PC-3 (cell line): Measurements from ENCODE around the gene DCDC1. TPM values are rescaled to one million over a fixed set of nuclear protein-coding genes. Genes with fewer than 3 reads are reported as not detected.

ENCODE experiments used
- ATAC-seq: fragments of 200-7000 bp; cut with Tn5 transposase; 2 replicates; pipeline ENCODE4 v1.9.1; 2020; ENCODE audit warnings: mild to moderate bottlenecking, moderate library complexity
- BruUV-seq: library from RNA; stranded (reverse); fragments of 400-500 nt; replicated peaks from 2 replicates; lab custom pipeline; 2021; lab: Mats Ljungman, UMichigan
- CTCF ChIA-PET: fragments of 300-600 bp; sonication (Branson Sonifier 250); formaldehyde crosslinking; loops from one replicate; lab custom pipeline; 2022; ENCODE audit warnings: antibody characterized with exemption; lab: Charles Lee
- POLR2A ChIA-PET: fragments of 300-600 bp; sonication (Branson Sonifier 250); formaldehyde crosslinking; loops from one replicate; lab custom pipeline; 2022; ENCODE audit warnings: antibody characterized with exemption; ENCODE audit not compliant: unreplicated experiment; lab: Charles Lee
- DNase-seq: peaks from one replicate; pipeline ENCODE4 v3.0.0-alpha.2; 2015
- H2AFZ ChIP-seq: fragments of 300-600 bp; sonication (generic); 2 replicates; pipeline ENCODE4 v1.6.0; 2016; ENCODE audit warnings: antibody characterized with exemption, low read length
- H3F3A ChIP-seq: fragments of 300-600 bp; sonication (generic); one replicate; pipeline ENCODE4 v1.6.0; 2017; ENCODE audit warnings: antibody characterized with exemption, low read length, control low read depth, mild to moderate bottlenecking; ENCODE audit not compliant: unreplicated experiment
- H3K27ac ChIP-seq: fragments of 300-600 bp; sonication (generic); 2 replicates; pipeline ENCODE4 v1.5.1; 2016; ENCODE audit warnings: mild to moderate bottlenecking, low read length
- H3K27me3 ChIP-seq: fragments of 300-600 bp; sonication (generic); 2 replicates; pipeline ENCODE4 v1.6.1; 2016; ENCODE audit warnings: low read length, mixed read lengths
- H3K36me3 ChIP-seq: fragments of 300-600 bp; sonication (generic); 2 replicates; pipeline ENCODE4 v1.6.1; 2016; ENCODE audit warnings: low read depth, mixed run types, low read length, mixed read lengths
- H3K4me1 ChIP-seq: fragments of 300-600 bp; sonication (generic); 2 replicates; pipeline ENCODE4 v1.5.1; 2016; ENCODE audit warnings: low read length; ENCODE audit not compliant: insufficient read depth
- H3K4me2 ChIP-seq: fragments of 300-600 bp; sonication (generic); 2 replicates; pipeline ENCODE4 v1.6.0; 2016; ENCODE audit warnings: low read length
- H3K4me3 ChIP-seq: fragments of 300-600 bp; sonication (generic); 2 replicates; pipeline ENCODE4 v1.5.1; 2016; ENCODE audit warnings: mild to moderate bottlenecking, low read length, mixed read lengths
- H3K79me2 ChIP-seq: fragments of 300-600 bp; sonication (generic); 2 replicates; pipeline ENCODE4 v1.6.1; 2017; ENCODE audit warnings: low read length, mixed read lengths
- H3K9ac ChIP-seq: fragments of 300-600 bp; sonication (generic); 2 replicates; pipeline ENCODE4 v1.6.0; 2016; ENCODE audit warnings: mild to moderate bottlenecking, low read length
- H3K9me2 ChIP-seq: fragments of 300-600 bp; sonication (generic); replicated peaks from 2 replicates; pipeline ENCODE4 v1.6.1; 2016; ENCODE audit warnings: mixed run types, low read length, mixed read lengths
- H3K9me3 ChIP-seq: fragments of 300-600 bp; sonication (generic); 2 replicates; pipeline ENCODE4 v1.6.1; 2016; ENCODE audit warnings: low read length, mixed read lengths
- H4K20me1 ChIP-seq: fragments of 300-600 bp; sonication (generic); 2 replicates; pipeline ENCODE4 v1.6.1; 2016; ENCODE audit warnings: low read length, mixed read lengths
- EZH2 ChIP-seq: fragments of 300-600 bp; sonication (generic); IDR thresholded peaks from one replicate; pipeline ENCODE4 v1.6.1; 2017; ENCODE audit warnings: antibody characterized with exemption, mild to moderate bottlenecking, low read length; ENCODE audit not compliant: unreplicated experiment
- EZH2phosphoT487 ChIP-seq: fragments of 300-600 bp; sonication (generic); IDR thresholded peaks from 2 replicates; pipeline ENCODE4 v1.6.1; 2018; ENCODE audit warnings: mild to moderate bottlenecking, antibody characterized with exemption, low read length, borderline replicate concordance
- intact Hi-C: fragments of 100-400 bp; cut with micrococcal nuclease; formaldehyde crosslinking; loops from 2 replicates; pipeline ENCODE4 v1.9.0; 2023
- total RNA-seq: library from RNA; depleted of rRNA; stranded (reverse); fragments of >200 nt; gene quantifications from 2 replicates; pipeline ENCODE4 v1.2.3, GENCODE V29; 2014
- TF ChIP-seq, protein P1 (sequence below): fragments of 300-600 bp; sonication (generic); conservative IDR thresholded peaks from 2 replicates; pipeline ENCODE4 v1.5.1; 2017; ENCODE audit warnings: antibody characterized with exemption, low read depth, mild to moderate bottlenecking, low read length

DCDC1 gene
- total RNA-seq, 1 experiment from 2014 or later, result not detected

GRCh38 chr11:30875806-30876205 is 493.7 kb downstream of the DCDC1 start:
- no peaks in the 10 kb centered on the region for H3K9me2 ChIP-seq
- H3K4me2 ChIP-seq, result no peak overlapping the region
- no peaks in the 10 kb centered on the region for H3F3A ChIP-seq
- no peaks in the 10 kb centered on the region for H3K79me2 ChIP-seq
- POLR2A ChIA-PET, result no interaction called here
- no peak overlapping the region for H2AFZ ChIP-seq
- H3K27me3 ChIP-seq, result no peaks in the 10 kb centered on the region
- H3K36me3 ChIP-seq, result no peaks in the 10 kb centered on the region
- H3K9ac ChIP-seq, result no peak overlapping the region
- H3K4me1 ChIP-seq, result no peaks in the 10 kb centered on the region
- no peaks in the 10 kb centered on the region for H3K9me3 ChIP-seq
- intact Hi-C loops, result no loop called here
- no peak overlapping the region for H3K27ac ChIP-seq
- ATAC-seq (no peak), DNase-seq (no peak)
- no peaks in the 10 kb centered on the region for H4K20me1 ChIP-seq
- TF ChIP-seq, protein P1, sequence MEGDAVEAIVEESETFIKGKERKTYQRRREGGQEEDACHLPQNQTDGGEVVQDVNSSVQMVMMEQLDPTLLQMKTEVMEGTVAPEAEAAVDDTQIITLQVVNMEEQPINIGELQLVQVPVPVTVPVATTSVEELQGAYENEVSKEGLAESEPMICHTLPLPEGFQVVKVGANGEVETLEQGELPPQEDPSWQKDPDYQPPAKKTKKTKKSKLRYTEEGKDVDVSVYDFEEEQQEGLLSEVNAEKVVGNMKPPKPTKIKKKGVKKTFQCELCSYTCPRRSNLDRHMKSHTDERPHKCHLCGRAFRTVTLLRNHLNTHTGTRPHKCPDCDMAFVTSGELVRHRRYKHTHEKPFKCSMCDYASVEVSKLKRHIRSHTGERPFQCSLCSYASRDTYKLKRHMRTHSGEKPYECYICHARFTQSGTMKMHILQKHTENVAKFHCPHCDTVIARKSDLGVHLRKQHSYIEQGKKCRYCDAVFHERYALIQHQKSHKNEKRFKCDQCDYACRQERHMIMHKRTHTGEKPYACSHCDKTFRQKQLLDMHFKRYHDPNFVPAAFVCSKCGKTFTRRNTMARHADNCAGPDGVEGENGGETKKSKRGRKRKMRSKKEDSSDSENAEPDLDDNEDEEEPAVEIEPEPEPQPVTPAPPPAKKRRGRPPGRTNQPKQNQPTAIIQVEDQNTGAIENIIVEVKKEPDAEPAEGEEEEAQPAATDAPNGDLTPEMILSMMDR, result no peak
- TF ChIP-seq EZH2phosphoT487 (no peak), EZH2 (no peak)
- BruUV-seq, result no TSS peak
- CTCF ChIA-PET, result no interaction called here
- H3K4me3 ChIP-seq, result no peak overlapping the region

DNA sequence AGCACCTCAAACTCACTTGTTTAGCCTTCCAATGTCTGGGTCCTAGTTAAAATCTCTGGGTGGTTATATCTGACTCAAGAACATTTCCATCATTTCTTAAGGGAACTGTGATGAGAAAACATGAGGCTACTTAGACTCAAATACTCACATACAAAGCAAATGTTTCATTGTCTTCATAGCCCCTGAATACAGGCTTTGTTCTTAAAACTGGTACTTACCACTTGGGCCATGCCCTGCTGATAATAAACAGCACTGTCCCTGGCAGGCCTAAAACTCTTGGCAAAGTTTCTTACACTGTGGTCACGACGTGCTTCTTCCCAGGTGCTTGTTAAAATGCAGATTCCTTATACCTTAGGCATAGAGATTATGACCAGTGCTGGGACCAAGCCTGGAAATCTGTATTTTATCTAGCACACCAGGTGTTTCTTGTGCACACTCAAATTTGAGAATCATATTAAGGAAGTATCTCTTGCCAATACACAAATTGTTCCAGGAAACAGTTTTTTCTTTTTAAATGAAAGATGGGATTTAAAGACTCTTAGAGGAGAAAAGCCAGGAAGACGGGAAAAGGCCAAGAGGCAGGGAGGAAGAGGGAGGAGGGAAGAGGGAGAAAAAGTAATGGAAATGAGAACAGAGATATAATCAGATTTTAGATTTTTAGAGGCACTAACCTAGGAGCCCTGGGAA is 495.5 kb downstream of the DCDC1 start:
- intact Hi-C loops, result no loop called here
- POLR2A ChIA-PET, result no interaction called here
- H3K9me3 ChIP-seq, result no peaks in the 10 kb centered on the region
- H3F3A ChIP-seq, result no peaks in the 10 kb centered on the region
- no peaks in the 10 kb centered on the region for H3K4me1 ChIP-seq
- H3K4me3 ChIP-seq, result no peak overlapping the region
- H4K20me1 ChIP-seq, result no peaks in the 10 kb centered on the region
- CTCF ChIA-PET, result no interaction called here
- H3K36me3 ChIP-seq, result no peaks in the 10 kb centered on the region
- TF ChIP-seq EZH2phosphoT487 (no peak), EZH2 (no peak)
- TF ChIP-seq, protein P1, result no peak
- no peaks in the 10 kb centered on the region for H3K79me2 ChIP-seq
- no peak overlapping the region for H3K9ac ChIP-seq
- ATAC-seq, result no peak
- H2AFZ ChIP-seq, result no peak overlapping the region
- H3K9me2 ChIP-seq, result no peaks in the 10 kb centered on the region
- H3K27ac ChIP-seq, result no peak overlapping the region
- H3K4me2 ChIP-seq, result no peak overlapping the region
- no TSS peak for BruUV-seq
- no peak for DNase-seq
- H3K27me3 ChIP-seq, result no peaks in the 10 kb centered on the region

DNA sequence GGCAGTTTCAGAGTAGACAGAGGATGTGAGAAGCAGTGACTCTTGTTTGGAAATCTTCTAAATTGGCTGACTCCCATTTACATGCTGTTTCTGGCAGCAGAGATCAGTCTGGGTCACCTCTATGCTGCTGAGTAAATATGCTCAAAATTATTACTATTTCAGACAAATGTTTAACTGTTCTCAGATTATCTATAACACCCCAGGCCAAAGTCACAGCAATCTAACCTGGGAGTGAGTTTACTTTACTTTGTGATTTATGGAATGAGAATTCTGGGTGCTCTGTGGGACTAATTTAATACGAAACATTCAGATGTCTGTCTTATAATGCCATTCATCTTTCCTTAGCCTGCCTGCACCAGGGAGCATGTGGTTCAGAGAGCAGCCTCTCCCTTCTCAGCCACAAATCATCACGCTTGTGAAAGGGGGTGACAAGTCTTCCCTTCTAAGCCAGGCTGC is 500.9 kb downstream of the DCDC1 start:
- Histone ChIP-seq H3K27me3 (no peaks in the 10 kb centered on the region), H3F3A (no peaks in the 10 kb centered on the region), H3K4me2 (no peak overlapping the region), H3K9me2 (no peaks in the 10 kb centered on the region), H3K4me1 (no peaks in the 10 kb centered on the region), H3K27ac (no peak overlapping the region), H4K20me1 (no peaks in the 10 kb centered on the region), H3K9ac (no peak overlapping the region), H3K79me2 (no peaks in the 10 kb centered on the region), H3K4me3 (no peak overlapping the region), H3K9me3 (no peaks in the 10 kb centered on the region), H3K36me3 (no peaks in the 10 kb centered on the region), H2AFZ (no peak overlapping the region)
- ATAC-seq, result no peak
- ChIA-PET CTCF (no interaction called here), POLR2A (no interaction called here)
- intact Hi-C loops, result no loop called here
- DNase-seq, result no peak
- TF ChIP-seq EZH2 (no peak), EZH2phosphoT487 (no peak)
- TF ChIP-seq, protein P1, result no peak
- no TSS peak for BruUV-seq
